Measurements from ENCODE around the gene DOCK8.

DNA sequence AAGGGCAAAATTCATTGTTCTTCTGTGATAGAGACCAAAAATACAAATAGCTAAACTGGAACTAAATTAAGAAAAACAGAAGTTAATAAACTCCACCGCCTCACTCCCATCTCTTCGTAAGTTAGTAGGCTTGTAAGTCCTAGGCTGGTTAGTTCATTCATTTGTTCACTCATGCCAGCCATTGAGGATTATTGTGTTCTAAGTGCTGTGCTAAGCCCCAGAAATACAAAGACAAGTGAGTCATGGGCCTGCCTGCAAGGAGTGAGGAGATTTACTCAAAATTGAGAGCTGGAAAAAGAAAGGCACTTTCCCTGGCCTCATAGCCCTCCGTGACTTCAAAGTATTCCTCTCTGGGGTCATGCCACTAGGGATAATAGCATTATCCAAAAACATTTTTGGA, 8.5 kb downstream of the DOCK8 start:
- TF ChIP-seq, protein P1, sequence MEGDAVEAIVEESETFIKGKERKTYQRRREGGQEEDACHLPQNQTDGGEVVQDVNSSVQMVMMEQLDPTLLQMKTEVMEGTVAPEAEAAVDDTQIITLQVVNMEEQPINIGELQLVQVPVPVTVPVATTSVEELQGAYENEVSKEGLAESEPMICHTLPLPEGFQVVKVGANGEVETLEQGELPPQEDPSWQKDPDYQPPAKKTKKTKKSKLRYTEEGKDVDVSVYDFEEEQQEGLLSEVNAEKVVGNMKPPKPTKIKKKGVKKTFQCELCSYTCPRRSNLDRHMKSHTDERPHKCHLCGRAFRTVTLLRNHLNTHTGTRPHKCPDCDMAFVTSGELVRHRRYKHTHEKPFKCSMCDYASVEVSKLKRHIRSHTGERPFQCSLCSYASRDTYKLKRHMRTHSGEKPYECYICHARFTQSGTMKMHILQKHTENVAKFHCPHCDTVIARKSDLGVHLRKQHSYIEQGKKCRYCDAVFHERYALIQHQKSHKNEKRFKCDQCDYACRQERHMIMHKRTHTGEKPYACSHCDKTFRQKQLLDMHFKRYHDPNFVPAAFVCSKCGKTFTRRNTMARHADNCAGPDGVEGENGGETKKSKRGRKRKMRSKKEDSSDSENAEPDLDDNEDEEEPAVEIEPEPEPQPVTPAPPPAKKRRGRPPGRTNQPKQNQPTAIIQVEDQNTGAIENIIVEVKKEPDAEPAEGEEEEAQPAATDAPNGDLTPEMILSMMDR (IDR thresholded peaks at IDR 0.05) = no peak
- TF ChIP-seq POLR2A (IDR thresholded peaks at IDR 0.05) = no peak
